ENCODE measurements around the gene PFN3. TPM values are rescaled to one million over a fixed set of nuclear protein-coding genes. Genes with fewer than 3 reads are reported as not detected.
A peak's percentile ranks its signal among the peaks of the same experiment; 100 is the strongest.

PFN3 gene
- total and polyA plus RNA-seq, 2 of the 13 experiments (the other 11 are each of a cell fraction or from before 2014, with no cell fraction given), result not detected

DNA sequence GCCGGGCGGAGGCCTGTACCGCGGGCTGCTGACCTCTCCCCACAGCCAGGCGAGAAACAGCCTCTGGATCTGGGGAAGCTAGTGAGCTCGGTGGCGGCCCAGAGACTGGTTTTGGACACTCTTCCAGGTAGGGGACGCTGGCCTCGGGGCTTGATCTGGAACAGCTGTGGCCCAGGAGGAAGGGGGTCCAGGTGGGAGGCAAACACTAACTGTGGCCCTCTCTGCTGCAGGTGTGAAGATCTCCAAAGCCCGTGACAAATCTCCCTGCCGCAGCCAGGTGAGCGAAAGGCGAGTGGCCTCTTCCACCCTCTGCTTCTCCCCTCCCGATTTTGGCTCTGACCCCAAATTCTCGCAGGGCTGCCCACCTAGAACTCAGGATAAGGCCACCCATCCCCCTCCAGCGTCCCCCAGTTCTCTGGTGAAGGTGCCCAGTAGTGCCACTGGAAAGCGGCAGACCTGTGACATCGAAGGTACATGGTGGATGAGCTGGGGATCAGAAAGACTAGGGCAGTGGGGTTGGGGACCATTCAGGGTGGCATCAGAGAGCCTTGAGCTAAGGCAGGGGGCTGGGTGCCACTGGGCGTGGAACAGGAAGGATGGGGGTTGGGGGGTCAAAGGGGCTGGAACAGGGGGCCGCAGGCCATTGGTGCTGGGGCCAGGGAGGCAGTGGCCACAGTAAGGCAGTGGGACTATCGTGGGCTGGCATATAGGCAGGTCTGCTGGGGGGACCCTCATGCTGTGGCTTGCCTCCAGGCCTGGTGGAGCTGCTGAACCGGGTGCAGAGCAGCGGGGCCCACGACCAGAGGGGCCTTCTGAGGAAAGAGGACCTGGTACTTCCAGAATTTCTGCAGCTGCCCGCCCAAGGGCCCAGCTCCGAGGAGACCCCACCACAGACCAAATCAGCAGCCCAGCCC is 29.1 kb downstream of the PFN3 start (continued):
- TF ChIP-seq HOXA3 (CRISPR knock-in tag; IDR thresholded peaks at IDR 0.05), result no peak
- no peak for TF ChIP-seq PAF1 (CRISPR knock-in tag; IDR thresholded peaks at IDR 0.05)
- TF ChIP-seq, protein P1, sequence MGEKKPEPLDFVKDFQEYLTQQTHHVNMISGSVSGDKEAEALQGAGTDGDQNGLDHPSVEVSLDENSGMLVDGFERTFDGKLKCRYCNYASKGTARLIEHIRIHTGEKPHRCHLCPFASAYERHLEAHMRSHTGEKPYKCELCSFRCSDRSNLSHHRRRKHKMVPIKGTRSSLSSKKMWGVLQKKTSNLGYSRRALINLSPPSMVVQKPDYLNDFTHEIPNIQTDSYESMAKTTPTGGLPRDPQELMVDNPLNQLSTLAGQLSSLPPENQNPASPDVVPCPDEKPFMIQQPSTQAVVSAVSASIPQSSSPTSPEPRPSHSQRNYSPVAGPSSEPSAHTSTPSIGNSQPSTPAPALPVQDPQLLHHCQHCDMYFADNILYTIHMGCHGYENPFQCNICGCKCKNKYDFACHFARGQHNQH (CRISPR knock-in tag; IDR thresholded peaks at IDR 0.05), result 0 out of 2 replicates have a peak, but pooled peaks have one; percentile 7
- no peak for TF ChIP-seq SYNCRIP (IDR thresholded peaks at IDR 0.05; ENCODE audit: insufficient read depth, low read depth, low read length)
- no peak for TF ChIP-seq SSRP1 (CRISPR knock-in tag; IDR thresholded peaks at IDR 0.05)
- no peak for TF ChIP-seq ZNF12 (CRISPR knock-in tag; IDR thresholded peaks at IDR 0.05)
- TF ChIP-seq, protein P2, sequence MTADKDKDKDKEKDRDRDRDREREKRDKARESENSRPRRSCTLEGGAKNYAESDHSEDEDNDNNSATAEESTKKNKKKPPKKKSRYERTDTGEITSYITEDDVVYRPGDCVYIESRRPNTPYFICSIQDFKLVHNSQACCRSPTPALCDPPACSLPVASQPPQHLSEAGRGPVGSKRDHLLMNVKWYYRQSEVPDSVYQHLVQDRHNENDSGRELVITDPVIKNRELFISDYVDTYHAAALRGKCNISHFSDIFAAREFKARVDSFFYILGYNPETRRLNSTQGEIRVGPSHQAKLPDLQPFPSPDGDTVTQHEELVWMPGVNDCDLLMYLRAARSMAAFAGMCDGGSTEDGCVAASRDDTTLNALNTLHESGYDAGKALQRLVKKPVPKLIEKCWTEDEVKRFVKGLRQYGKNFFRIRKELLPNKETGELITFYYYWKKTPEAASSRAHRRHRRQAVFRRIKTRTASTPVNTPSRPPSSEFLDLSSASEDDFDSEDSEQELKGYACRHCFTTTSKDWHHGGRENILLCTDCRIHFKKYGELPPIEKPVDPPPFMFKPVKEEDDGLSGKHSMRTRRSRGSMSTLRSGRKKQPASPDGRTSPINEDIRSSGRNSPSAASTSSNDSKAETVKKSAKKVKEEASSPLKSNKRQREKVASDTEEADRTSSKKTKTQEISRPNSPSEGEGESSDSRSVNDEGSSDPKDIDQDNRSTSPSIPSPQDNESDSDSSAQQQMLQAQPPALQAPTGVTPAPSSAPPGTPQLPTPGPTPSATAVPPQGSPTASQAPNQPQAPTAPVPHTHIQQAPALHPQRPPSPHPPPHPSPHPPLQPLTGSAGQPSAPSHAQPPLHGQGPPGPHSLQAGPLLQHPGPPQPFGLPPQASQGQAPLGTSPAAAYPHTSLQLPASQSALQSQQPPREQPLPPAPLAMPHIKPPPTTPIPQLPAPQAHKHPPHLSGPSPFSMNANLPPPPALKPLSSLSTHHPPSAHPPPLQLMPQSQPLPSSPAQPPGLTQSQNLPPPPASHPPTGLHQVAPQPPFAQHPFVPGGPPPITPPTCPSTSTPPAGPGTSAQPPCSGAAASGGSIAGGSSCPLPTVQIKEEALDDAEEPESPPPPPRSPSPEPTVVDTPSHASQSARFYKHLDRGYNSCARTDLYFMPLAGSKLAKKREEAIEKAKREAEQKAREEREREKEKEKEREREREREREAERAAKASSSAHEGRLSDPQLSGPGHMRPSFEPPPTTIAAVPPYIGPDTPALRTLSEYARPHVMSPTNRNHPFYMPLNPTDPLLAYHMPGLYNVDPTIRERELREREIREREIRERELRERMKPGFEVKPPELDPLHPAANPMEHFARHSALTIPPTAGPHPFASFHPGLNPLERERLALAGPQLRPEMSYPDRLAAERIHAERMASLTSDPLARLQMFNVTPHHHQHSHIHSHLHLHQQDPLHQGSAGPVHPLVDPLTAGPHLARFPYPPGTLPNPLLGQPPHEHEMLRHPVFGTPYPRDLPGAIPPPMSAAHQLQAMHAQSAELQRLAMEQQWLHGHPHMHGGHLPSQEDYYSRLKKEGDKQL (CRISPR knock-in tag; IDR thresholded peaks at IDR 0.05; ENCODE audit: low read depth), result no peak
- TF ChIP-seq, protein P3, sequence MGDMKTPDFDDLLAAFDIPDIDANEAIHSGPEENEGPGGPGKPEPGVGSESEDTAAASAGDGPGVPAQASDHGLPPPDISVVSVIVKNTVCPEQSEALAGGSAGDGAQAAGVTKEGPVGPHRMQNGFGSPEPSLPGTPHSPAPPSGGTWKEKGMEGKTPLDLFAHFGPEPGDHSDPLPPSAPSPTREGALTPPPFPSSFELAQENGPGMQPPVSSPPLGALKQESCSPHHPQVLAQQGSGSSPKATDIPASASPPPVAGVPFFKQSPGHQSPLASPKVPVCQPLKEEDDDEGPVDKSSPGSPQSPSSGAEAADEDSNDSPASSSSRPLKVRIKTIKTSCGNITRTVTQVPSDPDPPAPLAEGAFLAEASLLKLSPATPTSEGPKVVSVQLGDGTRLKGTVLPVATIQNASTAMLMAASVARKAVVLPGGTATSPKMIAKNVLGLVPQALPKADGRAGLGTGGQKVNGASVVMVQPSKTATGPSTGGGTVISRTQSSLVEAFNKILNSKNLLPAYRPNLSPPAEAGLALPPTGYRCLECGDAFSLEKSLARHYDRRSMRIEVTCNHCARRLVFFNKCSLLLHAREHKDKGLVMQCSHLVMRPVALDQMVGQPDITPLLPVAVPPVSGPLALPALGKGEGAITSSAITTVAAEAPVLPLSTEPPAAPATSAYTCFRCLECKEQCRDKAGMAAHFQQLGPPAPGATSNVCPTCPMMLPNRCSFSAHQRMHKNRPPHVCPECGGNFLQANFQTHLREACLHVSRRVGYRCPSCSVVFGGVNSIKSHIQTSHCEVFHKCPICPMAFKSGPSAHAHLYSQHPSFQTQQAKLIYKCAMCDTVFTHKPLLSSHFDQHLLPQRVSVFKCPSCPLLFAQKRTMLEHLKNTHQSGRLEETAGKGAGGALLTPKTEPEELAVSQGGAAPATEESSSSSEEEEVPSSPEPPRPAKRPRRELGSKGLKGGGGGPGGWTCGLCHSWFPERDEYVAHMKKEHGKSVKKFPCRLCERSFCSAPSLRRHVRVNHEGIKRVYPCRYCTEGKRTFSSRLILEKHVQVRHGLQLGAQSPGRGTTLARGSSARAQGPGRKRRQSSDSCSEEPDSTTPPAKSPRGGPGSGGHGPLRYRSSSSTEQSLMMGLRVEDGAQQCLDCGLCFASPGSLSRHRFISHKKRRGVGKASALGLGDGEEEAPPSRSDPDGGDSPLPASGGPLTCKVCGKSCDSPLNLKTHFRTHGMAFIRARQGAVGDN (CRISPR knock-in tag; IDR thresholded peaks at IDR 0.05), result peak; percentile 61
- TF ChIP-seq FOSL2 (CRISPR knock-in tag; IDR thresholded peaks at IDR 0.05), result no peak
- TF ChIP-seq ZFX (CRISPR knock-in tag; IDR thresholded peaks at IDR 0.05; ENCODE audit: low read depth), result peak; percentile 77; the same call in 1 of the 2 replicates
- TF ChIP-seq MEIS2 (CRISPR knock-in tag; IDR thresholded peaks at IDR 0.05), result no peak
- TF ChIP-seq TAF1 (CRISPR knock-in tag; IDR thresholded peaks at IDR 0.05), result peak; percentile 56; the same call in 1 of the 2 replicates
- TF ChIP-seq, protein P4, sequence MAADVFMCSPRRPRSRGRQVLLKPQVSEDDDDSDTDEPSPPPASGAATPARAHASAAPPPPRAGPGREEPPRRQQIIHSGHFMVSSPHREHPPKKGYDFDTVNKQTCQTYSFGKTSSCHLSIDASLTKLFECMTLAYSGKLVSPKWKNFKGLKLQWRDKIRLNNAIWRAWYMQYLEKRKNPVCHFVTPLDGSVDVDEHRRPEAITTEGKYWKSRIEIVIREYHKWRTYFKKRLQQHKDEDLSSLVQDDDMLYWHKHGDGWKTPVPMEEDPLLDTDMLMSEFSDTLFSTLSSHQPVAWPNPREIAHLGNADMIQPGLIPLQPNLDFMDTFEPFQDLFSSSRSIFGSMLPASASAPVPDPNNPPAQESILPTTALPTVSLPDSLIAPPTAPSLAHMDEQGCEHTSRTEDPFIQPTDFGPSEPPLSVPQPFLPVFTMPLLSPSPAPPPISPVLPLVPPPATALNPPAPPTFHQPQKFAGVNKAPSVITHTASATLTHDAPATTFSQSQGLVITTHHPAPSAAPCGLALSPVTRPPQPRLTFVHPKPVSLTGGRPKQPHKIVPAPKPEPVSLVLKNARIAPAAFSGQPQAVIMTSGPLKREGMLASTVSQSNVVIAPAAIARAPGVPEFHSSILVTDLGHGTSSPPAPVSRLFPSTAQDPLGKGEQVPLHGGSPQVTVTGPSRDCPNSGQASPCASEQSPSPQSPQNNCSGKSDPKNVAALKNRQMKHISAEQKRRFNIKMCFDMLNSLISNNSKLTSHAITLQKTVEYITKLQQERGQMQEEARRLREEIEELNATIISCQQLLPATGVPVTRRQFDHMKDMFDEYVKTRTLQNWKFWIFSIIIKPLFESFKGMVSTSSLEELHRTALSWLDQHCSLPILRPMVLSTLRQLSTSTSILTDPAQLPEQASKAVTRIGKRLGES (CRISPR knock-in tag; IDR thresholded peaks at IDR 0.05; ENCODE audit: borderline replicate concordance), result 0 out of 2 replicates have a peak, but pooled peaks have one; percentile 42
- TF ChIP-seq, protein P5, sequence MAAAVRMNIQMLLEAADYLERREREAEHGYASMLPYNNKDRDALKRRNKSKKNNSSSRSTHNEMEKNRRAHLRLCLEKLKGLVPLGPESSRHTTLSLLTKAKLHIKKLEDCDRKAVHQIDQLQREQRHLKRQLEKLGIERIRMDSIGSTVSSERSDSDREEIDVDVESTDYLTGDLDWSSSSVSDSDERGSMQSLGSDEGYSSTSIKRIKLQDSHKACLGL (CRISPR knock-in tag; IDR thresholded peaks at IDR 0.05), result no peak

All from HepG2 (cell line).